OCI-LY3 (cell line): Measurements from ENCODE around the gene RHBG.

Experiments
- H2AFZ ChIP-seq: fragments of 200-600, 300-600 bp; shearing (Covaris generic); 2 replicates; pipeline ENCODE4 v1.6.0; 2014; ENCODE audit warnings: antibody characterized with exemption, low read depth, low read length
- H3K27ac ChIP-seq: fragments of 200-600, 300-600 bp; sonication (generic); 2 replicates; pipeline ENCODE4 v1.5.1; 2014; ENCODE audit warnings: mild to moderate bottlenecking, low read length, moderate library complexity, mixed read lengths
- H3K27me3 ChIP-seq: fragments of 200-600, 300-600 bp; sonication (generic); 2 replicates; pipeline ENCODE4 v1.6.1; 2014; ENCODE audit warnings: low read depth, low read length, mixed read lengths
- H3K36me3 ChIP-seq: fragments of 200-600, 300-600 bp; sonication (generic); replicated peaks from 2 replicates; pipeline ENCODE3; 2014; ENCODE audit warnings: low read depth, low read length, mixed read lengths
- H3K4me1 ChIP-seq: fragments of 300-600, 200-600 bp; sonication (generic); 2 replicates; pipeline ENCODE4 v1.6.1; 2014; ENCODE audit warnings: low read length, mixed read lengths
- H3K4me2 ChIP-seq: fragments of 200-600, 300-600 bp; sonication (generic); 2 replicates; pipeline ENCODE4 v1.6.1; 2014; ENCODE audit warnings: low read length, mixed read lengths
- H3K4me3 ChIP-seq: fragments of 300-600, 200-600 bp; sonication (generic); 2 replicates; pipeline ENCODE4 v1.5.1; 2014; ENCODE audit warnings: antibody characterized with exemption, mild to moderate bottlenecking, low read length, moderate library complexity
- H3K79me2 ChIP-seq: fragments of 300-600, 200-600 bp; shearing (Covaris generic); 2 replicates; pipeline ENCODE4 v1.6.1; 2014; ENCODE audit warnings: mild to moderate bottlenecking, low read length, mixed read lengths
- H3K9ac ChIP-seq: fragments of 300-600, 200-600 bp; shearing (Covaris generic); 2 replicates; pipeline ENCODE4 v1.6.0; 2014; ENCODE audit warnings: mild to moderate bottlenecking, low read length, moderate library complexity
- H3K9me3 ChIP-seq: fragments of 200-600, 300-600 bp; shearing (Covaris generic); 2 replicates; pipeline ENCODE4 v1.6.1; 2014; ENCODE audit warnings: low read length, mixed read lengths; ENCODE audit not compliant: insufficient read depth
- H4K20me1 ChIP-seq: fragments of 200-600, 300-600 bp; sonication (generic); 2 replicates; pipeline ENCODE4 v1.6.1; 2016; ENCODE audit warnings: low read length, mixed read lengths; ENCODE audit not compliant: insufficient read depth
- CTCF ChIP-seq: fragments of 200-600, 300-600 bp; sonication (generic); IDR thresholded peaks from 2 replicates; pipeline ENCODE4 v1.5.1; 2014; ENCODE audit warnings: antibody characterized with exemption, low read length, low read depth
- EZH2phosphoT487 ChIP-seq: fragments of 200-600 bp; shearing (Covaris generic); IDR thresholded peaks from 2 replicates; pipeline ENCODE4 v1.6.1; 2018; ENCODE audit warnings: antibody characterized with exemption, mixed run types, low read depth

Gene RHBG

GRCh38 chr1:156410238-156410637 lies 41.2 kb downstream of the RHBG start:
- no peaks in the 10 kb centered on the region for H3K4me1 ChIP-seq
- no peaks in the 10 kb centered on the region for H3K9me3 ChIP-seq
- peaks cover 8% of the 10 kb centered on the region; the same call in 1 of the 2 replicates for H3K27me3 ChIP-seq
- H3K9ac ChIP-seq = no peak overlapping the region
- H4K20me1 ChIP-seq = peaks cover 17% of the 10 kb centered on the region
- TF ChIP-seq CTCF (no peak), EZH2phosphoT487 (no peak)
- H3K4me2 ChIP-seq = no peak overlapping the region
- H3K36me3 ChIP-seq = peaks cover 18% of the 10 kb centered on the region
- H3K27ac ChIP-seq = no peak overlapping the region
- no peak overlapping the region for H2AFZ ChIP-seq
- no peak overlapping the region for H3K4me3 ChIP-seq
- no peaks in the 10 kb centered on the region for H3K79me2 ChIP-seq

- H3K36me3 ChIP-seq = peaks cover 18% of the 10 kb centered on the region
- no peak overlapping the region for H2AFZ ChIP-seq
- H3K27me3 ChIP-seq = 0 out of 2 replicates have a peak, but pooled peaks cover 6% of the 10 kb centered on the region
- H3K27ac ChIP-seq = no peak overlapping the region
- no peaks in the 10 kb centered on the region for H3K4me1 ChIP-seq
- H3K9ac ChIP-seq = no peak overlapping the region
- H3K4me2 ChIP-seq = no peak overlapping the region
- peaks cover under 1% of the 10 kb centered on the region; the same call in 1 of the 2 replicates for H3K79me2 ChIP-seq
- no peak for TF ChIP-seq EZH2phosphoT487
- TF ChIP-seq CTCF = no peak
- H3K9me3 ChIP-seq = no peaks in the 10 kb centered on the region
- H4K20me1 ChIP-seq = peaks cover 22% of the 10 kb centered on the region
- no peak overlapping the region for H3K4me3 ChIP-seq
Measured at GRCh38 chr1:156410740-156411139, 41.7 kb downstream of the RHBG start.

GRCh38 chr1:156412653-156413321 lies 43.8 kb downstream of the RHBG start:
- Histone ChIP-seq H3K79me2 (peaks cover 14% of the 10 kb centered on the region), H4K20me1 (peaks cover 29% of the 10 kb centered on the region), H3K4me2 (no peak overlapping the region), H3K27ac (no peak overlapping the region), H3K4me3 (no peak overlapping the region), H2AFZ (no peak overlapping the region), H3K9ac (no peak overlapping the region), H3K9me3 (no peaks in the 10 kb centered on the region), H3K27me3 (no peaks in the 10 kb centered on the region), H3K36me3 (peaks cover 18% of the 10 kb centered on the region), H3K4me1 (no peaks in the 10 kb centered on the region)
- TF ChIP-seq EZH2phosphoT487 (no peak), CTCF (no peak)

GRCh38 chr1:156413391-156414246 lies 44.6 kb downstream of the RHBG start:
- H3K79me2 ChIP-seq = peaks cover 22% of the 10 kb centered on the region
- H3K9ac ChIP-seq = no peak overlapping the region
- no peak overlapping the region for H3K4me2 ChIP-seq
- peaks cover 18% of the 10 kb centered on the region for H3K36me3 ChIP-seq
- no peak overlapping the region for H3K27ac ChIP-seq
- H2AFZ ChIP-seq = no peak overlapping the region
- no peak for TF ChIP-seq EZH2phosphoT487
- no peak for TF ChIP-seq CTCF
- peaks cover 33% of the 10 kb centered on the region for H4K20me1 ChIP-seq
- no peaks in the 10 kb centered on the region for H3K9me3 ChIP-seq
- no peaks in the 10 kb centered on the region for H3K27me3 ChIP-seq
- peaks cover 1% of the 10 kb centered on the region; the same call in 1 of the 2 replicates for H3K4me1 ChIP-seq
- H3K4me3 ChIP-seq = no peak overlapping the region
